HepG2 (cell line): ENCODE data around the gene IPO5.

Experiments used
- E2F5 ChIP-seq: sonication (generic); formaldehyde crosslinking; conservative IDR thresholded peaks from 2 replicates; pipeline ENCODE4 v1.4.0; 2020; ENCODE audit warnings: missing genetic modification reagents
- FOSL1 ChIP-seq: sonication (generic); formaldehyde crosslinking; IDR thresholded peaks from 2 replicates; pipeline ENCODE4 v1.9.0; 2021; ENCODE audit warnings: missing genetic modification reagents, borderline replicate concordance
- FOXM1 ChIP-seq: sonication (generic); formaldehyde crosslinking; IDR thresholded peaks from 2 replicates; pipeline ENCODE4 v1.5.0; 2020; ENCODE audit warnings: missing genetic modification reagents
- MAX ChIP-seq: IDR thresholded peaks from 2 replicates; pipeline ENCODE4 v1.6.1; 2012; ENCODE audit warnings: inconsistent platforms
- MED8 ChIP-seq: sonication (generic); formaldehyde crosslinking; IDR thresholded peaks from 2 replicates; pipeline ENCODE4 v1.8.1; 2023; ENCODE audit warnings: mild to moderate bottlenecking, missing genetic modification reagents; ENCODE audit not compliant: insufficient replicate concordance
- TAF1 ChIP-seq: sonication (generic); formaldehyde crosslinking; IDR thresholded peaks from 2 replicates; pipeline ENCODE4 v1.4.0; 2020; ENCODE audit warnings: missing genetic modification reagents

GRCh38 chr13:97978651-97979050, 25.2 kb downstream of the IPO5 start:
- no peak for TF ChIP-seq MAX
- no peak for TF ChIP-seq MED8 (CRISPR knock-in tag)
- TF ChIP-seq FOXM1, result no peak
- TF ChIP-seq E2F5 (CRISPR knock-in tag), result no peak
- TF ChIP-seq TAF1 (CRISPR knock-in tag), result no peak
- no peak for TF ChIP-seq FOSL1 (CRISPR knock-in tag)
